Activated CD4-positive, alpha-beta memory T cell treated with anti-CD3 and anti-CD28 coated beads for 36 hours (primary cell): Measurements from ENCODE around the gene OR8A1. TPM values are rescaled to one million over a fixed set of nuclear protein-coding genes. Genes with fewer than 3 reads are reported as not detected.

ENCODE experiments used
- total RNA-seq, 2 experiments: library from RNA; stranded (reverse); gene quantifications; one replicate each; pipeline ENCODE4 v1.2.3, GENCODE V29; 2021

OR8A1 gene
- total RNA-seq, 2 experiments from 2014 or later, result not detected

Other genes with a start within 250 kb of the OR8A1 start
- not detected for gene OR8D2, start 249.8 kb upstream of the OR8A1 start, total RNA-seq
- gene OR8B2, start 185.5 kb upstream of the OR8A1 start, total RNA-seq, result not detected
- not detected for gene OR8B3, start 171.0 kb upstream of the OR8A1 start, total RNA-seq
- not detected for gene OR8B4, start 145.1 kb upstream of the OR8A1 start, total RNA-seq
- not detected for gene OR8B8, start 124.3 kb upstream of the OR8A1 start, total RNA-seq
- not detected for gene OR8B12, start 26.3 kb upstream of the OR8A1 start, total RNA-seq
- not detected for gene PANX3, start 41.4 kb downstream of the OR8A1 start, total RNA-seq
- gene TBRG1, start 52.9 kb downstream of the OR8A1 start, total RNA-seq, result 10 to 100 TPM; 33.5 to 34.5 TPM
- gene SIAE, start 103.7 kb downstream of the OR8A1 start, total RNA-seq, result 10 to 100 TPM; 11.8 to 12.1 TPM
- gene SPA17, start 103.9 kb downstream of the OR8A1 start, total RNA-seq, result 1 to 10 TPM; 5.0 to 6.7 TPM
- 10 to 100 TPM; 15.3 to 17.0 TPM for gene NRGN, start 169.9 kb downstream of the OR8A1 start, total RNA-seq
- gene VSIG2, start 182.3 kb downstream of the OR8A1 start, total RNA-seq, result under 1 TPM; 0.31 to 0.34 TPM
- gene ESAM, start 192.3 kb downstream of the OR8A1 start, total RNA-seq, result under 1 TPM; 0.64 to 0.75 TPM
- gene MSANTD2, start 230.4 kb downstream of the OR8A1 start, total RNA-seq, result 1 to 10 TPM; 6.1 to 6.4 TPM